Parathyroid adenoma (tissue), 2 donors: ENCODE measurements around the gene TBX4.

Source experiments
- H2AFZ ChIP-seq: fragments of 300-600 bp; sonication (generic); one replicate; pipeline ENCODE4 v1.7.0; 2017; ENCODE audit warnings: antibody characterized with exemption, mild to moderate bottlenecking
- H3K27ac ChIP-seq: fragments of 300-600 bp; sonication (generic); one replicate; pipeline ENCODE4 v1.7.0; 2017
- H3K27me3 ChIP-seq: fragments of 300-600 bp; sonication (generic); one replicate; pipeline ENCODE4 v1.7.0; 2017; ENCODE audit warnings: low read length; ENCODE audit not compliant: control insufficient read depth, insufficient read depth
- H3K36me3 ChIP-seq: fragments of 300-600 bp; sonication (generic); one replicate; pipeline ENCODE4 v1.7.0; 2017; ENCODE audit warnings: low read length; ENCODE audit not compliant: control insufficient read depth, insufficient read depth
- H3K4me1 ChIP-seq: fragments of 300-600 bp; sonication (generic); one replicate; pipeline ENCODE4 v1.7.0; 2017; ENCODE audit warnings: control low read depth
- H3K4me2 ChIP-seq: fragments of 300-600 bp; sonication (generic); one replicate; pipeline ENCODE4 v1.7.0; 2017; ENCODE audit warnings: low read length
- H3K4me3 ChIP-seq: fragments of 300-600 bp; sonication (generic); one replicate; pipeline ENCODE4 v1.7.0; 2017; ENCODE audit warnings: low read depth, low read length
- H3K79me2 ChIP-seq: fragments of 300-600 bp; sonication (generic); one replicate; pipeline ENCODE4 v1.7.0; 2017; ENCODE audit warnings: control low read depth
- H3K9ac ChIP-seq: fragments of 300-600 bp; sonication (generic); one replicate; pipeline ENCODE4 v1.7.0; 2017; ENCODE audit warnings: mild to moderate bottlenecking
- H3K9me3 ChIP-seq: fragments of 300-600 bp; sonication (generic); one replicate; pipeline ENCODE4 v1.7.0; 2017; ENCODE audit warnings: low read length; ENCODE audit not compliant: control insufficient read depth
- TF ChIP-seq, protein P1 (sequence below): fragments of 300-600 bp; sonication (generic); IDR thresholded peaks from one replicate; pipeline ENCODE4 v1.7.0; 2017; ENCODE audit warnings: antibody characterized with exemption, mild to moderate bottlenecking
- donor health status: primary hyperparathyroidism.

TBX4 gene

DNA sequence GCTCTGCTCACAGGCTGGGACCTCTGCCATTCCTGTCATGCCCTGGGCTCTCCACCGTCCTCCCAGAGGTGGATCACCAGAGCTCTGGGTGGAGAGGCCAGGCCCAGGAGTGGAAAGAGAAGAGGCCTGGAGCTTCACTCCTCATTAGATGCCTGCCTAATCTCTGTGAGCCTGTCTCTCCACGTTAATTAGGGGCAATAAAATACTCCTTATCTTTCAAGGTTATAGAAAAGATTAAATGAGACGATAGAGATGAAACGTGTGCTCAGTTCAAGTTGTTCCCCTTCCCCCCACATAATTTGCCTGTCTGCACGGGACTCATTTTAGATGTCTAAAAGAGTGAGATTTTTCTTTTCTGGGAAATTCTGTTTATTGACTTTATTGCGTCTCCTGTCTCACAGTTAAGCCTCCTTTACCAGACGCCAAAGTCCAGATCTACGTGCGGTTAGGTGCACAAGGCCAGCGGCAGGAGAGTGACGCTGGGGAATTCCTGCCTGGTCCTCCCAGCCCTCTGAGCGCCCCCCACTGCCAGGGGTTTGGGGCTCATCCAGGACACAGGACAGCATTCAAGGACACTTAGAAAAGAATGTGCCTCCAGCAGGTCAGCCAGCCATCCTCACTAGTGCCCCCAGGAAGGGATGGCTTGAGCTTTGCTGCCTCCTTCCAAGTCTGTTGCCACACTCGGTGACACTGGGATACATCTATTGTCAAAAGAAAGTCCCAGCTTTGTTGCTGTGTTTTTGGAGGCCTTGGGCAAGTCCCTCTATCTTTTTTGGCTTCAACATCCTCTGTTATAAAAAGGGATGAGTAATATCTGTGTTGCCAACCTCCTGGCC is 42.3 kb downstream of the TBX4 start:
- Histone ChIP-seq H3K9ac (no peak overlapping the region), H3K27ac (no peak overlapping the region)
- TF ChIP-seq, protein P1, sequence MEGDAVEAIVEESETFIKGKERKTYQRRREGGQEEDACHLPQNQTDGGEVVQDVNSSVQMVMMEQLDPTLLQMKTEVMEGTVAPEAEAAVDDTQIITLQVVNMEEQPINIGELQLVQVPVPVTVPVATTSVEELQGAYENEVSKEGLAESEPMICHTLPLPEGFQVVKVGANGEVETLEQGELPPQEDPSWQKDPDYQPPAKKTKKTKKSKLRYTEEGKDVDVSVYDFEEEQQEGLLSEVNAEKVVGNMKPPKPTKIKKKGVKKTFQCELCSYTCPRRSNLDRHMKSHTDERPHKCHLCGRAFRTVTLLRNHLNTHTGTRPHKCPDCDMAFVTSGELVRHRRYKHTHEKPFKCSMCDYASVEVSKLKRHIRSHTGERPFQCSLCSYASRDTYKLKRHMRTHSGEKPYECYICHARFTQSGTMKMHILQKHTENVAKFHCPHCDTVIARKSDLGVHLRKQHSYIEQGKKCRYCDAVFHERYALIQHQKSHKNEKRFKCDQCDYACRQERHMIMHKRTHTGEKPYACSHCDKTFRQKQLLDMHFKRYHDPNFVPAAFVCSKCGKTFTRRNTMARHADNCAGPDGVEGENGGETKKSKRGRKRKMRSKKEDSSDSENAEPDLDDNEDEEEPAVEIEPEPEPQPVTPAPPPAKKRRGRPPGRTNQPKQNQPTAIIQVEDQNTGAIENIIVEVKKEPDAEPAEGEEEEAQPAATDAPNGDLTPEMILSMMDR: no peak

DNA sequence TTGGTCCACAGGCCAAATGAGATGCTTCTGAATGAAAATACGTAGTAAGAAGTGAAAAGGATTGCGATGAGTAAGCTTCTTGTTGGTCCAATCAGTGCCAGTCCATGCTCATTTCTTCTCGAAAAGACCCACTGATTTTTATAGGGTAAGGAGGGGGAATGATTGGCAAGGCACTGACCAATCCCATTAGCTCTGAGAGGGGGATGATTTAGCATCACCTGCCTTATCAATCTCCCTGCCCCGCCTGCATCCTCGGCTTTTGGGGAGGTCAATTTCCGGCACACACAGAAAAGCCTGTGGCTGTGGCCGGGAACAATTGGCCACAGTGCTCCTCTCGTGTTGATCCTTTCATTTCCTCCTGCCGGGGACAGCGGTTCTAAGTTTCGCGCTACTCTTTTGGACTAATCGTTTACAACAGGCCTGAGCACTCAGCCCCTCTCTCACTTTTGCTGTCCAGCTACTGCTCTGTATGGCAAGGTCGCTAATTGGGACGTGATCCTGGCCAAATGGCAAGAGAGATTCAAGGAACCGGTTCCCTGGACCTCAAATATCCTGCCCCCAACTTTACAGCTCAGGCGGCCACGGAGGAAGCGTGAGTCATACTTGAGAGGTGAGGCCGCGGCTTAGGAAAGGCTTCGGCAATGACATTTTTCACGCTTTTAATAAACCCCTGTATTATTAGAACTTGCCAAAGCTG is 43.1 kb downstream of the TBX4 start:
- Histone ChIP-seq H3K36me3 (no peaks in the 10 kb centered on the region), H3K9ac (no peak overlapping the region), H3K4me3 (no peak overlapping the region), H3K9me3 (no peaks in the 10 kb centered on the region), H2AFZ (no peak overlapping the region), H3K4me2 (no peak overlapping the region), H3K4me1 (no peaks in the 10 kb centered on the region), H3K27me3 (no peaks in the 10 kb centered on the region), H3K79me2 (no peaks in the 10 kb centered on the region), H3K27ac (no peak overlapping the region)
- TF ChIP-seq, protein P1: no peak

More for the DNA sequence above, 42.3 kb downstream of the TBX4 start:
- Histone ChIP-seq H3K9me3 (no peaks in the 10 kb centered on the region), H3K79me2 (no peaks in the 10 kb centered on the region), H3K4me1 (no peaks in the 10 kb centered on the region), H3K4me3 (no peak overlapping the region), H3K4me2 (no peak overlapping the region), H3K36me3 (no peaks in the 10 kb centered on the region), H2AFZ (no peak overlapping the region), H3K27me3 (no peaks in the 10 kb centered on the region)

DNA sequence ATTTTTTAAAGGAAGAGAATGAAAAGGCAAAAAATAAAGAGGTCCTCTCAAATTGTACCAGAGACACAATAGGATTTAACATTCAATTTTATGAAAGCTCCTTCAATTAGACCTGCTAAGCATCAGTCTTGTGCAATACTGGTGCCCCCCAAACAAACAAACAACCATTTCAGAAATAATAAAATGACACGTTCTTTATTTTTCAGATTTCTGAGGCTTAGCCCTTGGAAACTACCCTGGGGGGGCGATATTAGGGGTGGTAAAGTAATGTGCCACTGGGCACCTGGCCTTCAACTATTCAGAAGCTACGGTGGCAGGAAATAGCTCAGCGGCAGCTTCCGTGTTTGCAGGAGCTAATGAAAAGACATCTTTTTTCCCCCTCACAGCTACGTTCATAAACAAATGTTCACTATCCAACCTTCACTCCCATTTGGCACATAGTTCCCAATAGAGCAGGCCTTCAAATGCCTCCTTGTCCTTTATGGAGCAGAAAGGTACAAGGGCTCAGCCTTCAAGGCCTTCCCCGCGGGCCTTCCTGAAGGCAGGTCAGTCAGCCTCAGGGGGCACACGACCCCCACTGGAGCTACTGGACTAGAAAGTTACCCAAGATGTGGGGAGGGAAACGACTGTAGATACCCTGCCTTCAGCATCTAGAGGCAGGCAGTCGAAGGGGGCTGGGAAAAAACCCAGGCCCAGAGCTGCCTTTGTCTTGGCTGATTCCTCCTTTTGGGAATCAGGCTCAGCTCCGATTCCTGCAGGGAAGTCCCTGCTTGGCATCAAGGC is 44.1 kb downstream of the TBX4 start:
- TF ChIP-seq, protein P1: no peak
- H3K9me3 ChIP-seq: no peaks in the 10 kb centered on the region
- H2AFZ ChIP-seq: no peak overlapping the region
- H3K79me2 ChIP-seq: no peaks in the 10 kb centered on the region
- H3K36me3 ChIP-seq: no peaks in the 10 kb centered on the region
- no peak overlapping the region for H3K9ac ChIP-seq
- no peak overlapping the region for H3K4me2 ChIP-seq
- H3K4me3 ChIP-seq: no peak overlapping the region
- no peaks in the 10 kb centered on the region for H3K27me3 ChIP-seq
- H3K4me1 ChIP-seq: no peaks in the 10 kb centered on the region
- H3K27ac ChIP-seq: no peak overlapping the region

- TF ChIP-seq, protein P1: no peak
- H3K4me2 ChIP-seq: no peak overlapping the region
- H3K36me3 ChIP-seq: no peaks in the 10 kb centered on the region
- no peak overlapping the region for H3K4me3 ChIP-seq
- no peak overlapping the region for H3K27ac ChIP-seq
- no peaks in the 10 kb centered on the region for H3K9me3 ChIP-seq
- no peaks in the 10 kb centered on the region for H3K4me1 ChIP-seq
- no peak overlapping the region for H3K9ac ChIP-seq
- no peaks in the 10 kb centered on the region for H3K79me2 ChIP-seq
- H2AFZ ChIP-seq: no peak overlapping the region
- H3K27me3 ChIP-seq: no peaks in the 10 kb centered on the region
Observed at GRCh38 chr17:61496957-61497653, 44.9 kb downstream of the TBX4 start.
